Heart left ventricle (tissue), 16 donors: ENCODE measurements around the gene SUPT6H. TPM values are rescaled to one million over a fixed set of nuclear protein-coding genes. Genes with fewer than 3 reads are reported as not detected.

Experiments
- ATAC-seq, 4 donors: fragments of 200-7000 bp; cut with Tn5 transposase; one replicate each; pipeline ENCODE4 v1.9.1; 2020 to 2022; ENCODE audit warnings: moderate library complexity in 4 of 4, mild to moderate bottlenecking in 3 of 4, moderate number of reproducible peaks in 1 of 4
- DNase-seq, 5 donors: peaks; one replicate each; pipeline ENCODE4 v3.0.0-alpha.2; 2020
- H3K27ac ChIP-seq, 12 donors: fragments of 200-600 bp; sonication (generic) in 4 of 12; one replicate each; pipeline versions ENCODE4 v1.5.0 to v1.8.0; 2016 to 2022; ENCODE audit warnings: mild to moderate bottlenecking in 2 of 12
- H3K27me3 ChIP-seq, 9 donors: fragments of 200-600 bp; sonication (generic) in 2 of 9; one replicate each; pipeline versions ENCODE4 v1.5.1 to v1.8.0; 2016 to 2022; ENCODE audit warnings: mild to moderate bottlenecking in 3 of 9
- H3K36me3 ChIP-seq, 9 donors: fragments of 200-600 bp; sonication (generic) in 2 of 9; one replicate each; pipeline versions ENCODE4 v1.5.0 to v1.8.0; 2018 to 2022; ENCODE audit warnings: mild to moderate bottlenecking in 2 of 9
- H3K4me1 ChIP-seq, 12 donors: fragments of 200-600 bp; sonication (generic) in 4 of 12; one replicate each; pipeline versions ENCODE4 v1.5.0 to v1.8.0; 2016 to 2022; ENCODE audit warnings: mild to moderate bottlenecking in 3 of 12
- H3K4me3 ChIP-seq, 12 donors: fragments of 200-600 bp; sonication (generic) in 4 of 12; one replicate each; pipeline versions ENCODE4 v1.5.0 to v1.8.0; 2017 to 2022; ENCODE audit warnings: mild to moderate bottlenecking in 9 of 12, moderate library complexity in 4 of 12
- H3K9me3 ChIP-seq, 12 donors: fragments of 200-600 bp; sonication (generic) in 4 of 12; one replicate each; pipeline versions ENCODE4 v1.5.0 to v1.8.0; 2016 to 2022; ENCODE audit warnings: mild to moderate bottlenecking in 1 of 12
- POLR2A ChIP-seq, 2 donors: fragments of 450-650 bp; IDR thresholded peaks; one replicate each; pipeline ENCODE4 v1.6.1; 2017; ENCODE audit warnings: antibody characterized with exemption in 2 of 2, mild to moderate bottlenecking in 2 of 2, moderate library complexity in 2 of 2
- WGBS, 4 donors: extraction: QIAGEN DNeasy Blood & Tissue Kit in 2 of 4; methylation state at CpG; one replicate each; pipeline versions ENCODE4 v1.1.5 to v1.1.7; 2013 to 2018; 5-methylcytosine and 5-hydroxymethylcytosine counted together
- intact Hi-C, 10 donors: fragments of 100-400 bp; cut with DNase I; formaldehyde crosslinking; loops; one replicate each; pipeline versions ENCODE4 v1.11.1 to v1.14.2; 2022
- polyA plus RNA-seq, 2 donors: library from polyadenylated mRNA; stranded (reverse); fragments of 200-250 nt; gene quantifications; one replicate each; pipeline ENCODE4 v1.2.3, GENCODE V29; 2013
- total RNA-seq, 9 donors: library from RNA; depleted of rRNA in 2 of 9; stranded (reverse); fragments of >200 nt in 2 of 9; fragmentation: NEBNext Ultra II Directional in 3 of 9; extraction: Animal tissue kit (Norgen Biotek cat#: 25700) in 3 of 9; gene quantifications; one replicate each; pipeline versions ENCODE4 v1.1.0 to v1.2.4, GENCODE V29; 2016 to 2023
- TF ChIP-seq, protein P1 (sequence below), 12 donors: fragments of 200-600 bp; sonication (generic) in 4 of 12; IDR thresholded peaks; one replicate each; pipeline versions ENCODE4 v1.5.0 to v1.8.0; 2018 to 2022; ENCODE audit warnings: antibody characterized with exemption in 12 of 12, mild to moderate bottlenecking in 5 of 12
- donor health status: ischemic (EF 13 %, LVEDD 7.1; RV severe dilation, severe dysfunction).
- donor health status: healthy with polysubstance abuse.
- donor health status: DM: no; HTN: yes; CAD: no.
- donor health status: DM: no; HTN: no; CAD: no.
- donor health status: ischemic (EF 25% LVEDD 6.9; RV normal size, moderate dysfunction).
- donor health status: ischemic (EF 25% LVEDD 5.7; RV mildly dilated, moderate dysfunction).
- donor health status: healthy.
- donor health status: DM: yes; HTN: yes; CAD: no.
- donor health status: ischemic (EF 35%, LVEDD 5.7; RV mildly dilated, moderate dysfunction).
- donor health status: nonischemic (EF 11% LVEDD 7.7; RV severe dilation, severe dysfunction).
- donor health status: DM: yes; HTN: yes; CAD: no.
- donor health status: PGD.
- donor health status: ischemic (EF 29% LVEDD 5.4; RV normal size, mild dysfunction).
- donor health status: nonischemic (EF 23%, LVEDD 6.1; RV moderate dilation, normal function).

Gene SUPT6H
- total and polyA plus RNA-seq, 11 donors: 31.7 to 91.6 (median 43.5) TPM

DNA sequence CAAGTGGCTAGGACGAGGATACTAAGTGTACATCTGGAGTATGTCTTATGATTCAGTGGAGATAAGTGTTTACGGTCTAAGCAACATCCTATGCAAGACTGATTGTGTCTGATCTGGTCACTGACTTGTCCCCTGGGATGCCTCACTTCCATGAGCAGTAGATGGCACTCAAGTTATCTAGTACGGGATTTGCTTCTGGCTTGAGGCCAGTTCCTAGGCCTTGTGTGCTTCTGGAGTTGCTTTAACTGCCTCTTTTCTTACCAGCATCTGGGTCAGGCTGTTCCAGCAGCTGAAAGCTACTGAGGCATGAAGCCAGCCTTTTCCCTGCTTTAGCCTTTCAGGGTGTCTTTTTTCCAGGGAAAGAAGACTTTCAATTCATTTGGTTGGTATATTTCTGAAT, 23.0 kb downstream of the SUPT6H start:
- DNase-seq (no peak), ATAC-seq (peak in 3 of 4 donors; percentile 37 to 48 (median 44))
- H3K27me3 ChIP-seq: no peaks in the 10 kb centered on the region
- WGBS, 4 donors: 23 to 31% (median 28%) methylated on average over 3 of the region's 3 CpGs
- H3K4me1 ChIP-seq: no peaks in the 10 kb centered on the region
- no peaks in the 10 kb centered on the region for H3K9me3 ChIP-seq
- peaks cover 3 to 100% (median 100%) of the 10 kb centered on the region in 9 donors for H3K36me3 ChIP-seq
- no peak overlapping the region for H3K4me3 ChIP-seq
- no peak overlapping the region for H3K27ac ChIP-seq
- TF ChIP-seq POLR2A (IDR thresholded peaks at IDR 0.05): no peak
- TF ChIP-seq, protein P1, sequence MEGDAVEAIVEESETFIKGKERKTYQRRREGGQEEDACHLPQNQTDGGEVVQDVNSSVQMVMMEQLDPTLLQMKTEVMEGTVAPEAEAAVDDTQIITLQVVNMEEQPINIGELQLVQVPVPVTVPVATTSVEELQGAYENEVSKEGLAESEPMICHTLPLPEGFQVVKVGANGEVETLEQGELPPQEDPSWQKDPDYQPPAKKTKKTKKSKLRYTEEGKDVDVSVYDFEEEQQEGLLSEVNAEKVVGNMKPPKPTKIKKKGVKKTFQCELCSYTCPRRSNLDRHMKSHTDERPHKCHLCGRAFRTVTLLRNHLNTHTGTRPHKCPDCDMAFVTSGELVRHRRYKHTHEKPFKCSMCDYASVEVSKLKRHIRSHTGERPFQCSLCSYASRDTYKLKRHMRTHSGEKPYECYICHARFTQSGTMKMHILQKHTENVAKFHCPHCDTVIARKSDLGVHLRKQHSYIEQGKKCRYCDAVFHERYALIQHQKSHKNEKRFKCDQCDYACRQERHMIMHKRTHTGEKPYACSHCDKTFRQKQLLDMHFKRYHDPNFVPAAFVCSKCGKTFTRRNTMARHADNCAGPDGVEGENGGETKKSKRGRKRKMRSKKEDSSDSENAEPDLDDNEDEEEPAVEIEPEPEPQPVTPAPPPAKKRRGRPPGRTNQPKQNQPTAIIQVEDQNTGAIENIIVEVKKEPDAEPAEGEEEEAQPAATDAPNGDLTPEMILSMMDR (IDR thresholded peaks at IDR 0.05): peak in 2 of 12 donors; percentile 9 to 19
- intact Hi-C loops: no loop called here

DNA sequence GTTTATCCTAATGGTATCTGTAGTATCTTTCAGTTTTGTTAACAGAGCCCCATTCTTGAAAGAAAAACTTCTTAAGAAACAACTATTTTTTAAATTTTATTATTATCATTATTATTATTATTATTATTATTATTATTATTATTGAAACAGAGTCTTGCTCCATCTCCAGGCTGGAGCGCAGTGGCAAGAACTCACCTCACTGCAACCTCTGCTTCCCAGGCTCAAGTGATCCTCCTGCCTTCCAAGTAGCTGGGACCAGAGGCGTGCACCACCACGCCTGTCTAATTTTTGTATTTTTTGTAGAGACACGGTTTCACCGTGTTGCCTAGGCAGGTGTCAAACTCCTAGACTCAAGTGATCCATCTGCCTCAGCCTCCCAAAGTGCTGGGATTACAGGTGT, 23.4 kb downstream of the SUPT6H start:
- intact Hi-C loops: no loop called here
- 90 to 94% (median 92%) methylated on average over 5 of the region's 5 CpGs for WGBS, 4 donors
- Histone ChIP-seq H3K9me3 (no peaks in the 10 kb centered on the region), H3K27me3 (no peaks in the 10 kb centered on the region), H3K4me1 (no peaks in the 10 kb centered on the region), H3K27ac (no peak overlapping the region), H3K4me3 (no peak overlapping the region), H3K36me3 (peaks cover 3 to 100% (median 100%) of the 10 kb centered on the region in 9 donors)
- TF ChIP-seq, protein P1 (IDR thresholded peaks at IDR 0.05): no peak
- no peak for TF ChIP-seq POLR2A (IDR thresholded peaks at IDR 0.05)
- ATAC-seq (no peak), DNase-seq (peak in 1 of 5 donors; percentile 1)

DNA sequence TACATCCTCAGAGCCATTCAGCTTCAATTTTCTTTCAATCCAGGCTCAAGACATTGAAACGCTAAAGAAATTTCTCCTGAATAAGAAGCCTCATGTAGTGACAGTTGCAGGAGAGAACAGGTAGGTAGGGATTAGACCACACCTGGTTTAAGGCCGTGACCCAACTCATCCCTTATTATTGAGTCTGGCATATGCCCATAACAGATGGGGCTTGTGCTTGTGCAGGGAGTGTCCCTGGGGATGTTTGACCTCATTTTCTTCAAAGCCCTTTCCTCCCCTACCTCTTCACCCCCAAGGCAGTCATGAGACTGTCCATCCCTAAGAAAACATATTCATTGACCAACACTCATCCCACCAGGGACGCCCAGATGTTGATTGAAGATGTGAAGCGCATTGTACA, 24.3 kb downstream of the SUPT6H start:
- no peaks in the 10 kb centered on the region for H3K27me3 ChIP-seq
- H3K36me3 ChIP-seq: peaks cover 3 to 100% (median 100%) of the 10 kb centered on the region in 9 donors
- intact Hi-C loops: no loop called here
- 74 to 90% (median 83%) methylated on average over 4 of the region's 4 CpGs for WGBS, 4 donors
- DNase-seq (peak in 1 of 5 donors; percentile 5), ATAC-seq (no peak)
- no peaks in the 10 kb centered on the region for H3K4me1 ChIP-seq
- TF ChIP-seq POLR2A (IDR thresholded peaks at IDR 0.05): no peak
- TF ChIP-seq, protein P1 (IDR thresholded peaks at IDR 0.05): no peak
- H3K4me3 ChIP-seq: no peak overlapping the region
- no peaks in the 10 kb centered on the region for H3K9me3 ChIP-seq
- H3K27ac ChIP-seq: no peak overlapping the region

DNA sequence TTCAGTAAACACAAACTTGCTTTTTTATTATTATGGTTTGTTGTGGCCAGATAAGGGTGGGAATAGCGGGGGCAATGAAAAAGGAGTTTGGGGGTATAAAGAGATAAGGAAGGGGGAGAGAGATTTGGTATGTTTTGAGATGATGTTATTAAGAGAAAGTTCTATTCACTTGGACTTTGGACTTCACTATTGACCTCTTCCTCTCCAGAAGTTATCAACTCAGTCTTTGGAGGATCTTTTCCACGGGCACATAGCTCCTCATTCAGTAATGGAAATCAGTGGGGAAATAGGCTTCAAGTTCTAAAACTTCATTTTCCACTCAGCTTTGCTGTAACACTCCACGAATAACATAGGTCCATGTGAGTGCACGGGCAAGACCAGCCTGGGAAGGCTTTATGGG, 26.5 kb downstream of the SUPT6H start:
- Histone ChIP-seq H3K4me1 (no peaks in the 10 kb centered on the region), H3K27ac (no peak overlapping the region), H3K9me3 (no peaks in the 10 kb centered on the region), H3K36me3 (peaks cover 3 to 100% (median 94%) of the 10 kb centered on the region in 9 donors), H3K27me3 (no peaks in the 10 kb centered on the region), H3K4me3 (no peak overlapping the region)
- no peak for DNase-seq
- WGBS, 4 donors: 95 to 98% (median 97%) methylated on average over 4 of the region's 4 CpGs
- ATAC-seq: no peak
- TF ChIP-seq POLR2A (IDR thresholded peaks at IDR 0.05): no peak
- TF ChIP-seq, protein P1 (IDR thresholded peaks at IDR 0.05): no peak
- intact Hi-C loops: no loop called here
